GM18909 (cell line): Measurements from ENCODE around the gene GNAO1.

Experiments
- ATAC-seq: cut with Tn5 transposase; IDR thresholded peaks from one replicate; pipeline ENCODE4 v1.9.1; 2021; ENCODE audit warnings: mild to moderate bottlenecking; ENCODE audit not compliant: unreplicated experiment, poor library complexity

GNAO1 gene

DNA sequence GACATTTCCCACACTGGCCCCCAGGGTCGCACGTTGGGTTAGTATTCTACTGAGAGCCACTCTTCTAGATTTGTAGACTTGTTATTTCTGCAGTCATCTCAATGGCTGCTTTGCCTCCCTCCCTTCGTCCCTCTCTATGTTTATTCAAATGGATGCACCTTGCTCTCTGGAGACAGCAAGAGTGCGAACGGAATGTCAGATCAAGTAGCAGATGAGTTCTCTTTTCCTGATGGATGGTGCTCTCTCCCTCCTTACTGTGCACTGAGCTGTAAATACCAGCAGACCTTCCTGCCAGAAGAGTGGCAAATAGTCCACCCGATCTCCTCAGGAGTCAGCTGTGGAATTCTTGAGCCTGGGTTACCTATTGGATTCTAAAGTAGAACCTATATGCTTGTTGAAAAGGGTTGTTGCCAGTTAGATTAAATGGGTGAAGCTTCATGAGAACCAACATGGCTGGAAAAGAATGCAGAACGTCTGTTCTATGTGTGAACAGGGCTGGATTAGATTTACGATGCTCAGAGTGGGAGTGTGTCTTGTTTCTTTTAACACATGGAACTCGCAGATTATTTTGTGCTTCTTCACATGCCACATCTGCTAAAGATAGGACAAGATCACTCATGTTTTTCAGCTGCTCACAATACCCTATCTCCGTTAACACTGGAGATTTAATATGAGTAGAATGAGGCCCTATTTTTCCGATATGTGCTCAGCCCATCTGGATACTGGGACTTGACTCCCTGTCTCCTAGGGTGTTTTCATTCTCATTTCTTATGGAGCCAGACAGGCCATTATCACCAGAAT, 6.1 kb downstream of the GNAO1 start:
- ATAC-seq, result no peak

- no peak for ATAC-seq
These were observed 6.9 kb downstream of the GNAO1 start for GRCh38 chr16:56198006-56198754.

DNA sequence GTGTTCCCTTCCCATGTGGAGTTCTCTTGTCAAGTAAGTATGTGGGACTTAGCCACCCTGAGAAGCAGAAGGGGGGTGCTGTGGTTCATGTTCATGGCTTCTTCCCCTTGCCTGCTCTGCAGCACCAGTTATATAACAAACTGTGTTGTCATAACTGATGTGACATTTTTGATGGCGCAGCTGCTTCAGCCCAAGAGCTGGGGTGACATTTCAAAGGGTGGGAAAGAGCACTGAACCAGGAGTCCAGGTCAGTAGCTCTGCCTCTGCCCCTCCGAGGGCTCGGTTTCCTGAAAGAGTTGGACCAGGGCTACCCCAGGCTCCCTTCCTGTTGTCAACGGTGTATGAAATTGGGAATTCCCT, 7.4 kb downstream of the GNAO1 start:
- ATAC-seq, result no peak

DNA sequence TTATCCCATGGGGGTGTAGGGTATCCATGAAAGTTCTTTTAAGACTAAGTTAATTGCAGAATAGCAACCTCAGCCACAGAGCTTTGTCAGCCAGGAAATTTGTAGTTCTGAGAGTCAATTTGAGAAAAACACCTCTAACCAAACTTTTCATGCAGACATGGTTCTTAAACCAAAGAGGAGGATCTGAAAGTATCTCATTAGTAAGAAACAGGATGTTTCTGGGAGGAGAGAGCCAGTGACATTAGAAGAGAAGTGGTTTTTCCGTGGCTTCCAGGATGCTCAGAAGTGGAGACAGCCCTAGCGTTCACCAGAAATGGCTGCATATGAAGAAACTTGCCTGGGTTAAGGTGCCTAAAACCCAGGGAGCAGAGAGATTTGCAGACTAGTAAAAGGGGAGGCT, 7.9 kb downstream of the GNAO1 start:
- ATAC-seq, result no peak

DNA sequence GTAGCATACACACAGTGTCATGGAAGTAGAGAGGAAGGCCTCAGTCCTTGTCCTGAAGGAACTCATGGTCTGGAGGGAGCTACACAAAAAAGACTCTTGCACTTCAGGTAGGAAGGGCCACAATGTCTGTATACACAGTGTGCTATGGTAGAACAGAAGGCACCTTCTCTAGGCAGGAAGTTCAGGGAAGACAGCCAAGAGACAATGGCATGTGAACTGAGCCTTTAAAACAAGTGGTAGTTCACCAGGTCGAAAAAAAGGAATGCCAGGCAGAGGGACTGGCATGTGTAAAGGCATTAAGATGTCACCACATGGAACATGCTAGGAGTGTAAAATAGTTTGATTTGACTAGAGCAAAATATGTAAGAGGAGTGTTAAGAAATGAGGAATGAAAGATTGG, 9.7 kb downstream of the GNAO1 start:
- no peak for ATAC-seq

DNA sequence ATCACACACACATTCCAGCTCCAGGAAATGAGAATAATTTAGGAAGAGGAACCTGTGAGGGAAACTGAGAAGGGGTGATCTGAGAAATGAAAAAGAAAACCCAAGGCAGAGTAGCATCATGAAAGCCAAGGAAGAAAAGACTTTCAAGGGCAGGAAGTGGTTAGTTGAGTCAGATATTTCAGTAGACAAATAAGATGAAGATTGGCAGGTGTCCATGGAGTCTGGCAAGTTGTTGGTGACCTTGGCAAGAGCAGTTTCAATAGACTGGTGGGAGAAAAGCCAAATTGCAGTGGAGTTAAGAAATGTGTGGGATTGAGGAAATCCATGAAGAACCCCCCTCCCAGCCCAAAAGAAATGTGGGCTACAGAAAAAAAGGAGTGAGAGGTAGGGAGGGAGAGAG, 10.7 kb downstream of the GNAO1 start:
- ATAC-seq, result peak; percentile 45

- ATAC-seq, result peak; percentile 62
These were observed 11.8 kb downstream of the GNAO1 start for GRCh38 chr16:56203052-56203451.

- ATAC-seq, result no peak
These were observed 13.5 kb downstream of the GNAO1 start for GRCh38 chr16:56204816-56205215.

GRCh38 chr16:56206951-56207350, 15.7 kb downstream of the GNAO1 start:
- ATAC-seq, result no peak

GRCh38 chr16:56207421-56207820, 16.1 kb downstream of the GNAO1 start:
- ATAC-seq, result no peak

DNA sequence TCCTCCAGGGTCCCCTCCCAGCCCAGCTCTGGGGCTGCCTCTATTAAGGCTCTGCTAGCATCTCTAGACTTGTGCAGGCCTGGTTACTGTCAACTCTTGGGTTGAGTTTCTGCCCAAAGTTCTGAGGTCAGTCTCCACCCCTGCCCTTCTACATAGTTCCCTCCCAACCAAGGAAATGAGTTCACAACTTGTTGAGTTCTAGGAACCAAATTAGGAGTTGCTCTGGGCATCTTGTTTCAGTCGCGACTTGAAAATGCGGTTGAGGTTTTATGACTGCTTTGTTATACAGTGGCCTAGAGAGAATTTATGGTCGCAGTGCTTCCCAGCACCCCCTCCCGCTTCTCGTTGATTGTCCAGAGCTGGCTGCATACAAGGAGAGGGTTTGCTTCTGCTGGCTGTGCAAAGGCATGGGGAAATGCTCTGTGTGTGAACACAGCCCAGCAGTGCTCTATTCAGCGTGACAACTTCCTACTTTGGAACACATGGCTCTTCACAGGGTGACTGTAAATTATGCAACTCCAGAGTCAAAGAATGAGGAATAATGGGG, 20.2 kb downstream of the GNAO1 start:
- no peak for ATAC-seq

DNA sequence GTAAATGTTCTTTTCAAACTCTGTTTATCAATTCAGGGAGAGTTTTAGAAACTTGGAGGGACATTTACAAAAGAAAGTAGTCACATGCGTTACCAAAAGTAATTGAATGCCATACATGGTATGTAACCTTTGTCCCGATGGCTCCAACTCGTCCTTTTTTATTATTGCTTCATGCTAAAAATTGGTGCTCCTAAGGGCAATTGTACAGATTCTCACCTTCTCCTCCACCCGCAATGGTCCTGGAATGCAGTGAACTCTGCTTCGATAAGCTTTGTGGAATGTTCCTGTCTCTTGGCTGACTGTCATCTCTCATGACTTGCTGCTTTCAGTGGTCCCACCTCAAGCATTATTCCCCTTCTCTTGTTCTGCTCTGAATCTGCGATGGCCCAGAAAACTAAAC, 20.9 kb downstream of the GNAO1 start:
- no peak for ATAC-seq

DNA sequence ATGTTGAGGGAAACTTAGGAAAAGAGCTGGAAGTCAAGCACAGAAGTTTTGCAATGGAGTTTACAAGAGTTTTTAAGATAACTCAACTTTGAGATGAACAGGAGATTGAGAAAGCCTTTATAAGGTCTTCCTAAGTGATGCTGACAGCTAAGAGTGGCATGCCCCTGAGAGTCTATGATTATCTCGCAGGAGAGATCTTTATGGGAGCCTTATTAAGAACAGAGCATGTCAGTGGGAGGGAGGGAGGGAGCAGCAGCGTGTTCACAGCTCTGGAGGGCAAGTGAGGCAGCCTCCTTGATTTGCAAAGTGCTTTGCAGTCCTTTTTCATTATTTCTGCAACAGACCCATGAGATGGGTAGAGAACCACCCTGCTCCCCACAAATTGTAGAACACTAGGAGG, 30.7 kb downstream of the GNAO1 start:
- no peak for ATAC-seq

- ATAC-seq, result no peak
These were observed 31.2 kb downstream of the GNAO1 start for GRCh38 chr16:56222474-56222997.

GRCh38 chr16:56225017-56225742, 33.9 kb downstream of the GNAO1 start:
- no peak for ATAC-seq

DNA sequence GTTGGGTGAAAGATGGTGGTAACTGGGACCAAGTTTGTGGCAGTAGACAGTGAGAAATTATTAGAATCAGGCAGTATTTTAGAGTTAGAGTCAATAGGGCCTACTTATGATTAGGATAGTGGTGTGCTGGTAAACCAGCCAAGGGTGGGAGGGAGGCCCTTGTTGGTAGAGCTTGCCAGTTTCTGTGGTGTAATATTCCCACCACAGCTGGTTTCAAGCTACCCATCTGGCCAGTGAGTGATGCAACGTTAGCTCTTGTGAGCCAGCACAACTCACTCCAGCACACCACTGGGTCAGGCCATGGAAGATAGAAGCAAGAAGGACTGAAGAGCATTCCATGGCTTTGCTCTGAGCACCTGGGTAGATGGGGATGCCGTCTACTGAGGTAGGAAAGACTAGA, 34.9 kb downstream of the GNAO1 start:
- ATAC-seq, result no peak

DNA sequence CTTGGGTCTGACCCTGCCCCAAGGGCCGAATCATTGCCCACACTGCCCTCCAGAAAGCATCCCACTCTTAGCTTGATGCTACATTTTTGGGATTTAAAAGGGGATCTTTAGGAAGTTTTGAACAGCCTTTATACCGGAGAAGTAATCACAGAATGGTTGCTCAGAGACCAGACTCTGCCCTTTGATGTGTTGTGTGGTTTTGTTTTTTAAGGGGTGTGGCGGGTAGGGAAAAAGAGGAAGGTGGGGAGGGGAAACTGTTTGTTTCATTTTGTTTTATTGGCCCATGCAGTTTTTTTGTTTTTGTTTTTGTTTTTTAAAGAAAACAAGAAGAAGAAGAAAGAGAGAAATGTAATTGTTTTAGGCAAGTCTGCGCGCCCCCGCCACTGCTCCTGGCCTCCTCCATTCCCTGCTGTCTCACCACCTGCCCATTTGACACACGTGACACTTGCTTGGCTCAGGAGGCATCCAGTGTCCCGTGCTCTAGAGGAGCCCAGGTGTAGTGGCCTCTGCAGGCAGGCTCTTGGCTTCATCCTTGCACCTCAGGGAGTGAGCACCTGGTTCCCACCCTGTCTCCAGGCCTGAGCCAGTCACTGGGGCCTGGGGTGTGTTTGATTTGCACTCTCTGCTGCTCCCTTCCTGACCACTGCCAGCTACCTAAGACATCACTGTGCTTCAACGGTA, 35.7 kb downstream of the GNAO1 start:
- ATAC-seq, result no peak

GRCh38 chr16:56227936-56228335, 36.6 kb downstream of the GNAO1 start:
- ATAC-seq, result no peak

DNA sequence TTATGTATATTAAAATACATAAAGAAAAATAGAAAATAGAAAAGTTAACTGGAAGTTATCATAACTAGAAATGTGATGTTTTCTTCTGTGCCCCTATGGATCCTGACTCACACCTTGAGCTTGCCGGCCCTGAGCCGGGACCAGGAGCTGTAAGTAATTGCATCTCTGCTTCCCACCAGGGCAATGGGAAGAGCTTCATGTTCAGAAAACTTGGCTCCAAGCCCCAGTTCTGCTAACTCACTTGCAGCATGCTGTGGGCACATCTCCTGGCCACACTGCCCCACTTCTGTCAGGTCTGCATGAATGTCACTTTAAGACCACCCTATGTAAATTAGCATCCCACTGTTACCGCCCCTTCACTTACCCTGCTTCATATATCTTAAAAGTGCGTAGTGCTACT, 37.2 kb downstream of the GNAO1 start:
- no peak for ATAC-seq
